Measurements from ENCODE around the gene ANO9.
"Not testable (repeated sequence)": the region's sequence is repeated elsewhere in the genome, so short reads cannot be mapped to it uniquely, and the experiment has no call there.

ANO9 gene

GRCh38 chr11:426851-427250, 15.0 kb downstream of the ANO9 start:
- no peak for TF ChIP-seq CTCF (IDR thresholded peaks at IDR 0.05; ENCODE audit: low read depth, low read length, missing control alignments)
- no peak overlapping the region for H3K4me3 ChIP-seq (replicated peaks; ENCODE audit: low read depth, low read length)
- no peak for DNase-seq (ENCODE audit: extremely low read depth, low read depth)

- DNase-seq (ENCODE audit: extremely low read depth, low read depth), result no peak
- TF ChIP-seq CTCF (IDR thresholded peaks at IDR 0.05; ENCODE audit: low read depth, low read length, missing control alignments), result no peak
- H3K4me3 ChIP-seq (replicated peaks; ENCODE audit: low read depth, low read length), result no peak overlapping the region
These were observed 16.5 kb downstream of the ANO9 start for GRCh38 chr11:425301-425700.

GRCh38 chr11:424766-425165, 17.0 kb downstream of the ANO9 start:
- DNase-seq (ENCODE audit: extremely low read depth, low read depth); H3K4me3 ChIP-seq (replicated peaks; ENCODE audit: low read depth, low read length): not testable (repeated sequence)

DNA sequence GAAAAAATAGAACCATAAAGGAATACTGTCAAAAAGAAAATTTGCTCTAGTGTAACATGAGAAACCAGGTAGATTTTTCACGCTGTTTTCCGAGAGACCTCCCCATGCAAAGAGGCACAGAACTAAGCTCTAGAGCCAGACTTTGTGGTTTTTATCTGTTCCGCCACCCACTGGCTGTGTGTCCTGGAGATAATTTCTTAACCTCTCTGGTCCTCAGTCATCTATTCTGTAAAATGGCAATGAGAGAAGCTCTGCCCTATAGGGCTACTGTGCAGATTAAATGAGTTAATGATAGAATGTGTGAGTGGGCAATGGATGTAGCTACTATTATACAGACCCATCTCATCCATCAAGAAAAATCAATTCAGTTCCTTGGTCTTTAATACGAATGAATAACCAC, 17.6 kb downstream of the ANO9 start:
- TF ChIP-seq CTCF (IDR thresholded peaks at IDR 0.05; ENCODE audit: low read depth, low read length, missing control alignments), result no peak
- DNase-seq (ENCODE audit: extremely low read depth, low read depth), result no peak
- H3K4me3 ChIP-seq (replicated peaks; ENCODE audit: low read depth, low read length), result no peak overlapping the region

DNA sequence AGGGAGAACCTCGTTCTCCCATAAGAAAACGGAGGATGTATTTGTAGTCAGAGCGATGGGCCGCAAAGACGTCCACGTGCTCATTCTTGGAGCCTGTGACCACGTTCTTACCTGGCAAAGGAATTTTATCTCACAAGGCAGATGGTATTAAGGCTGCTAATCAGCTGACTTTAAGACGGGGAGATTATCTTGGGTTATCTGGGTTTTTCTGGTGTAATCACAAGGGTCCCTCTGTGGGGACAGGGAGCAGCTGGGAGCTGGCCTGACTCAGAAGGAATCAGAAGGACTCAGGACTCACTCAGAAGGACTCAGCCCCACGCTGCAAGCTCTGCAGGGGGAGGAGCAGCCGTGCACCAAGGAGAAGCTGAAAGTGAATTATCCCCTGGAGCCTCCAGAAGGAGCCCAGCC, 19.6 kb downstream of the ANO9 start:
- no peak for DNase-seq (ENCODE audit: extremely low read depth, low read depth)
- H3K4me3 ChIP-seq (replicated peaks; ENCODE audit: low read depth, low read length), result no peak overlapping the region
- TF ChIP-seq CTCF (IDR thresholded peaks at IDR 0.05; ENCODE audit: low read depth, low read length, missing control alignments), result no peak

DNA sequence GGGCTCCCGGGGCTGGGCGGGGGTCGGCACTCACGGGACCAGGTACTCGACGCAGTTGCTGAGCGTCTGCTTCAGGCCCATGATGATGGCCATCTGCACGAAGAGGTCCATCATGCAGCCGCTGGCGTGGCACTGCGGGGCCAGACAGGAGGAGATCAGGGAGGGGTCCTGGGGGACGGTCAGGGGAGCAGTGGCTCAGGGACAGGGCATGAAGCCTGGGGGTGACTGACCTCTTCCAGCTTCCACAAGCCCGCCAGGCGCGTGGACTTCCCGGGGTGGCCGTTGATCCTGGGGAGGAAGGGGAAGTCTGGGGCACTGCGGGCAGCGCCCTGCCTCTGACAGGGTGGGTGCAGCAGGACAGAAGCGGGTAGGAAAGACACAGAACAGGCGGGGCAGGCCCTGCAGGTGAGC, 20.9 kb downstream of the ANO9 start:
- no peak overlapping the region for H3K4me3 ChIP-seq (replicated peaks; ENCODE audit: low read depth, low read length)
- TF ChIP-seq CTCF (IDR thresholded peaks at IDR 0.05; ENCODE audit: low read depth, low read length, missing control alignments), result no peak
- no peak for DNase-seq (ENCODE audit: extremely low read depth, low read depth)

DNA sequence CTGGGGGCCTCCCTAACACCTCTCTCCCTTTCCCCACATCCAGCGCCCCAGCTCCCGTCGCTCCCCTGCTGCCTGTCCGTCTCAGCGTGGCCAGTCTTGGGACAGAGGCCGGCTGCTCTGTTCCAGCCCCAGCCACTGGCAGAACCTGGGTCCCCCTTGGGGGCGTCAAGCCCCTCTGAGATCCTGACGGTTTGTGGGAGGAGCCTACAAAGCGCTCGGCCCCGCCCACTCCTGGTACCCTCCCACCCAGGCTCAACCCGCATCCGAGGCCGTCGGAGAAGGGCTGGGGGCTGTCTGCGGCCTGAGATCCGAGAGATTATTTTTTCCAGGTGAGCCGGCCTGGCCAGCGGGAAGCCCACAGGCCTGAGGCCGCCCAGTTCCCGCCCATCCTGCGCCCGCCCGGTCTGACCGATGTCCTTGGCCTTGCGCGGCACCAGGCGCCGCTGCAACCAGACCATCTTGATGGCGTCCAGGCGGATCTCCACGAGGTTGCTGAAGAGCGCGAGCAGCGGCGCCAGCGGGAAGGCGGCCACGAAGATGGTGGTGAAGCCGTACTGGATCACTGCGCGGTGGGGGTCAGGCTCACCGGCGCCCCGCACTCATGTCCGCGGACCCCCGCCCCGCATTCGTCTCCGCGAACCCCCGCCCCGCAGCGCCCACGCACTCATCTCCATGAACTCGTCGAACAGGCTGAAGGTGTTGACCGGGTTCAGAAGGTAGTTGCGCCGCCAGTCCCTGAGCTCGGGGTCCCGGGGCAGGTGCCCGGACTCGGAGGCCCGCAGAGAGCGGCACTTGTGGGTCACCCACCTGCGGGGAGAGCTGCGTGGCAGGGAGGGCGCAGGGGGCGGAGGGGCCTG, 21.5 kb downstream of the ANO9 start:
- no peak for DNase-seq (ENCODE audit: extremely low read depth, low read depth)
- no peak overlapping the region for H3K4me3 ChIP-seq (replicated peaks; ENCODE audit: low read depth, low read length)
- no peak for TF ChIP-seq CTCF (IDR thresholded peaks at IDR 0.05; ENCODE audit: low read depth, low read length, missing control alignments)

All from HFF-Myc (cell line).